GM12874 (cell line): ENCODE measurements around the gene CAPRIN2.

Experiments
- TF ChIP-seq, protein P1 (sequence below): IDR thresholded peaks from 2 replicates; pipeline ENCODE4 v1.5.1; 2011; ENCODE audit warnings: low read depth, mild to moderate bottlenecking, control low read depth, low read length, moderate library complexity; ENCODE audit not compliant: insufficient read depth

The CAPRIN2 gene, protein sequence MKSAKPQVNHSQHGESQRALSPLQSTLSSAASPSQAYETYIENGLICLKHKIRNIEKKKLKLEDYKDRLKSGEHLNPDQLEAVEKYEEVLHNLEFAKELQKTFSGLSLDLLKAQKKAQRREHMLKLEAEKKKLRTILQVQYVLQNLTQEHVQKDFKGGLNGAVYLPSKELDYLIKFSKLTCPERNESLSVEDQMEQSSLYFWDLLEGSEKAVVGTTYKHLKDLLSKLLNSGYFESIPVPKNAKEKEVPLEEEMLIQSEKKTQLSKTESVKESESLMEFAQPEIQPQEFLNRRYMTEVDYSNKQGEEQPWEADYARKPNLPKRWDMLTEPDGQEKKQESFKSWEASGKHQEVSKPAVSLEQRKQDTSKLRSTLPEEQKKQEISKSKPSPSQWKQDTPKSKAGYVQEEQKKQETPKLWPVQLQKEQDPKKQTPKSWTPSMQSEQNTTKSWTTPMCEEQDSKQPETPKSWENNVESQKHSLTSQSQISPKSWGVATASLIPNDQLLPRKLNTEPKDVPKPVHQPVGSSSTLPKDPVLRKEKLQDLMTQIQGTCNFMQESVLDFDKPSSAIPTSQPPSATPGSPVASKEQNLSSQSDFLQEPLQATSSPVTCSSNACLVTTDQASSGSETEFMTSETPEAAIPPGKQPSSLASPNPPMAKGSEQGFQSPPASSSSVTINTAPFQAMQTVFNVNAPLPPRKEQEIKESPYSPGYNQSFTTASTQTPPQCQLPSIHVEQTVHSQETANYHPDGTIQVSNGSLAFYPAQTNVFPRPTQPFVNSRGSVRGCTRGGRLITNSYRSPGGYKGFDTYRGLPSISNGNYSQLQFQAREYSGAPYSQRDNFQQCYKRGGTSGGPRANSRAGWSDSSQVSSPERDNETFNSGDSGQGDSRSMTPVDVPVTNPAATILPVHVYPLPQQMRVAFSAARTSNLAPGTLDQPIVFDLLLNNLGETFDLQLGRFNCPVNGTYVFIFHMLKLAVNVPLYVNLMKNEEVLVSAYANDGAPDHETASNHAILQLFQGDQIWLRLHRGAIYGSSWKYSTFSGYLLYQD

DNA sequence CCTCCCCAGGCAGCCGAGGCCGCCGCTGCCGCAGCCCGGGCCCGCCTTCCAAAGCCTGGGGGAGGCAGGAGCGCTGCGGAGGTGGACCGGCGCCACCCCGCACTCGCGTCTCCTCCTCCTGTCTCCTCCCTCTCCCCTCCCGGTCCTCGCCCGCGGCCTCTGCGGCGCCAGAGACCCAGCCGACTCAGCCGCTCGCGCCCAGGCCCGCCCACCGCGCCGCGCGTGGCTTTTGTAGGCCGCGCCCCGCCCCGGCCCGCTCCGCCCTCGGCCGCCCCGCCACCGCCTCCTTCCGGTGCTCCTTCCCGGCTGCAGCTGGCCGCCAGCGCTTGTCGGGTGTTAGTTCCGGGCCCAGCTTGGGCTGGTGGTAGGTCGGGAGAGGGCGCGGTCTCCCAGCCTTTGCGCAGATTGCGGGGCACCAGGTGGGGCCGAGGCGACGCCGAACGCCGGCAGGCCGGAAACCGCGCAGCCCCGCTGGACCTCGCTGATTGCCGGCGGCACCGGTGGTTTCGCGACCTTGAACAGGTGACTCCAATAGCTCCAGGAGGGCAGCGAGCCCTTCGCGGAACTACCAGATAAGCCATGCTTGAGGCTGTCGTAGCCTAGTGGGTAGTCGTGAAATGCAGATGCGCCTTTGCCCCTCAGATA lies at the start of gene CAPRIN2:
Gene CAPRIN2 (minus strand): TSS at position 202 of the 645 bp plus-strand sequence. CDS start 1,431 bp downstream, outside the sequence.
- TF ChIP-seq, protein P1, sequence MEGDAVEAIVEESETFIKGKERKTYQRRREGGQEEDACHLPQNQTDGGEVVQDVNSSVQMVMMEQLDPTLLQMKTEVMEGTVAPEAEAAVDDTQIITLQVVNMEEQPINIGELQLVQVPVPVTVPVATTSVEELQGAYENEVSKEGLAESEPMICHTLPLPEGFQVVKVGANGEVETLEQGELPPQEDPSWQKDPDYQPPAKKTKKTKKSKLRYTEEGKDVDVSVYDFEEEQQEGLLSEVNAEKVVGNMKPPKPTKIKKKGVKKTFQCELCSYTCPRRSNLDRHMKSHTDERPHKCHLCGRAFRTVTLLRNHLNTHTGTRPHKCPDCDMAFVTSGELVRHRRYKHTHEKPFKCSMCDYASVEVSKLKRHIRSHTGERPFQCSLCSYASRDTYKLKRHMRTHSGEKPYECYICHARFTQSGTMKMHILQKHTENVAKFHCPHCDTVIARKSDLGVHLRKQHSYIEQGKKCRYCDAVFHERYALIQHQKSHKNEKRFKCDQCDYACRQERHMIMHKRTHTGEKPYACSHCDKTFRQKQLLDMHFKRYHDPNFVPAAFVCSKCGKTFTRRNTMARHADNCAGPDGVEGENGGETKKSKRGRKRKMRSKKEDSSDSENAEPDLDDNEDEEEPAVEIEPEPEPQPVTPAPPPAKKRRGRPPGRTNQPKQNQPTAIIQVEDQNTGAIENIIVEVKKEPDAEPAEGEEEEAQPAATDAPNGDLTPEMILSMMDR = 0 out of 2 replicates have a peak, but pooled peaks have one; percentile 18

GRCh38 chr12:30797689-30798088 lies 42.9 kb upstream of the CAPRIN2 start:
- TF ChIP-seq, protein P1 = no peak

- TF ChIP-seq, protein P1 = no peak
Observed at GRCh38 chr12:30796891-30797371, 42.2 kb upstream of the CAPRIN2 start.

DNA sequence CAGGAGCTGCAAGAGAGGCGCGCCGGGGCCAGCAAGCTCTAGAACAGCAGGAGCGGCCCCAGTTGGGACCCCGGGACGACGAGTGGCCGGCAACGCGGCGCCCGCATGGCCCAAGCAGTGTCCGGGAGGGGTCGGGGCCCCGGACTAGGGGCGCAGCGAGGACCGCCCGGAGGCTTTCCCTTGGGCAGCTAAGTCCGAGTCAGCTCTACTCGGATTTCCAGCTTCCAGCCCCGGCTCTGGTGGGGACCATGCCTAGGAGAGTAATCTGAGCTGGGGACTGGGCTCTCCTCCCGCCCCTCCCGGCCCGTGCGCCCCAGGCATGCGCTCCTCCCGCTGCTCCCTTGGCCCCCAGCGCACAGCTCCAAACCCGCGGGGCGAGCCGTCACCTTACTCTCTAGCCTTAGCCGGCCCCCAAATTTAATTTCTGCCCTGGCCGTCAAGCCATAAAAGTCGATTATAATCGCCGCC lies 41.6 kb upstream of the CAPRIN2 start:
- TF ChIP-seq, protein P1 = no peak

DNA sequence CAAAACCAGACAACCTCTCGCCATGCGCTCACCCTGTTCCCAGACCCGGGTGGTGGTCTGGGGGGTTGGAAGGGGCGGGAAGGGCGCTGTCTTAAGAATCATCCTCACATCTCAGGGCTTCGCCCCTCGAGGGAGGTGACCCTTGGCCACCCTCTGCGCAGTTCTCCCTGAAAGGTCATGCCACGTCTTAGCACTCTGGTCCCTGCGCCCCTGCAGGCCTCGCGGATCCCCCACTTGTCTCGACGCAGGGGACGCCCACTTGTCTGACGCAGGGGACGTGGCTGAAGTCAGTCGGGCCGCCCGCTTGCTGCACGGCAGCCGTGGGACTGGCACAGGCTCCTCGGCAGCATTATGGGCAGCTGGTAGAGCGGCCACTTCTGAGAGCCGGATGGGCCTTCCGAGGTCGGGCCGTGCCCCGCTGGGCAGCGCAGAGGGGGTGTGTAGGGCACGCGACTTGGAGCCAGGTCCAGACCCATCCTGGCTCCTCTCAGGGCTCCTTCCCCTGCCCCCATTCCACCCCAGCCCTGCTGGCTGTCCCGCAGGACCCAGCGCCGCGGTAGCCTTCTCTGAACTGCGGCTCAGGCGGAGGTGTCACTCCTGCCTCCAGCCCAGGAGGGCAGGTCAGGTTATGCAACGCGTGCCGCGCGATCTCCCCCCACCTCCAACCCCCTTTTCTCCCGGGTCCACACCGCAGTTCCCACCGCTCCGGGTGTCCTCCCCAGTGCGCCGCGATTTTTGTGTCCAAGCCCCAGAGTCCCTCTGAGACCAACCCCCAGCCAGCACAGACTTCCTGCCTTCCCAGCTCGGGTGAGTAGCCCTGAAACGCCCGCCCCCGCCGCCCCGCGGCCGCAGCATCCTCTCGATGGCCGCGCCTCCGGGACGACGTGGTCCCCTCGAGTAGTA lies 40.9 kb upstream of the CAPRIN2 start:
- TF ChIP-seq, protein P1 = no peak

- TF ChIP-seq, protein P1 = no peak
Observed at GRCh38 chr12:30794591-30795409, 40.0 kb upstream of the CAPRIN2 start.
